ENCODE measurements around the gene OR6K3.

OR6K3 gene

GRCh38 chr1:158687037-158687436, 33.5 kb downstream of the OR6K3 start:
- Histone ChIP-seq H2AFZ (ENCODE audit: low read length) (no peak overlapping the region), H3K4me2 (ENCODE audit: low read length) (no peak overlapping the region)

GRCh38 chr1:158686111-158687009, 34.2 kb downstream of the OR6K3 start, which contains the start of gene SPTA1:
Gene SPTA1 (minus strand): TSS chr1:158686715. CDS start chr1:158686517, 198 bp downstream.
- Histone ChIP-seq H3K79me2 (ENCODE audit: insufficient read depth, low read length) (no peaks in the 10 kb centered on the region), H3K4me2 (ENCODE audit: low read length) (no peak within 1 kb of the TSS), H3K27ac (ENCODE audit: low read depth, low read length, poor library complexity, severe bottlenecking) (no peak within 1 kb of the TSS), H3K9ac (ENCODE audit: low read length) (no peak within 1 kb of the TSS), H3K4me3 (ENCODE audit: low read depth, low read length, poor library complexity, severe bottlenecking) (no peak within 1 kb of the TSS), H3K27me3 (ENCODE audit: insufficient read depth, low read length) (no peaks in the 10 kb centered on the region), H3F3A (ENCODE audit: insufficient read depth, low read length) (no peaks in the 10 kb centered on the region), H3K9me2 (ENCODE audit: low read depth, low read length) (no peaks in the 10 kb centered on the region), H3K36me3 (ENCODE audit: insufficient read depth, low read length) (no peaks in the 10 kb centered on the region), H2AFZ (ENCODE audit: low read length) (no peak within 1 kb of the TSS), H3K4me1 (ENCODE audit: insufficient read depth, low read length, severe bottlenecking) (no peaks in the 10 kb centered on the region), H4K20me1 (ENCODE audit: insufficient read depth, low read length) (no peaks in the 10 kb centered on the region), H3K9me3 (ENCODE audit: low read length) (no peaks in the 10 kb centered on the region)
- TF ChIP-seq, protein P1, sequence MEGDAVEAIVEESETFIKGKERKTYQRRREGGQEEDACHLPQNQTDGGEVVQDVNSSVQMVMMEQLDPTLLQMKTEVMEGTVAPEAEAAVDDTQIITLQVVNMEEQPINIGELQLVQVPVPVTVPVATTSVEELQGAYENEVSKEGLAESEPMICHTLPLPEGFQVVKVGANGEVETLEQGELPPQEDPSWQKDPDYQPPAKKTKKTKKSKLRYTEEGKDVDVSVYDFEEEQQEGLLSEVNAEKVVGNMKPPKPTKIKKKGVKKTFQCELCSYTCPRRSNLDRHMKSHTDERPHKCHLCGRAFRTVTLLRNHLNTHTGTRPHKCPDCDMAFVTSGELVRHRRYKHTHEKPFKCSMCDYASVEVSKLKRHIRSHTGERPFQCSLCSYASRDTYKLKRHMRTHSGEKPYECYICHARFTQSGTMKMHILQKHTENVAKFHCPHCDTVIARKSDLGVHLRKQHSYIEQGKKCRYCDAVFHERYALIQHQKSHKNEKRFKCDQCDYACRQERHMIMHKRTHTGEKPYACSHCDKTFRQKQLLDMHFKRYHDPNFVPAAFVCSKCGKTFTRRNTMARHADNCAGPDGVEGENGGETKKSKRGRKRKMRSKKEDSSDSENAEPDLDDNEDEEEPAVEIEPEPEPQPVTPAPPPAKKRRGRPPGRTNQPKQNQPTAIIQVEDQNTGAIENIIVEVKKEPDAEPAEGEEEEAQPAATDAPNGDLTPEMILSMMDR (IDR thresholded peaks at IDR 0.05; ENCODE audit: low read length): no peak
- no peak for TF ChIP-seq EZH2 (IDR thresholded peaks at IDR 0.05; ENCODE audit: borderline replicate concordance, low read length)

More at GRCh38 chr1:158687037-158687436, 33.5 kb downstream of the OR6K3 start:
- no peak overlapping the region for H3K27ac ChIP-seq (ENCODE audit: low read depth, low read length, poor library complexity, severe bottlenecking)
- no peaks in the 10 kb centered on the region for H3K79me2 ChIP-seq (ENCODE audit: insufficient read depth, low read length)
- no peaks in the 10 kb centered on the region for H3K9me2 ChIP-seq (ENCODE audit: low read depth, low read length)
- H3K4me1 ChIP-seq (ENCODE audit: insufficient read depth, low read length, severe bottlenecking): no peaks in the 10 kb centered on the region
- no peak overlapping the region for H3K4me3 ChIP-seq (ENCODE audit: low read depth, low read length, poor library complexity, severe bottlenecking)
- no peaks in the 10 kb centered on the region for H3F3A ChIP-seq (ENCODE audit: insufficient read depth, low read length)
- H3K27me3 ChIP-seq (ENCODE audit: insufficient read depth, low read length): no peaks in the 10 kb centered on the region
- TF ChIP-seq EZH2 (IDR thresholded peaks at IDR 0.05; ENCODE audit: borderline replicate concordance, low read length): no peak
- TF ChIP-seq, protein P1 (IDR thresholded peaks at IDR 0.05; ENCODE audit: low read length): no peak
- no peaks in the 10 kb centered on the region for H3K9me3 ChIP-seq (ENCODE audit: low read length)
- H4K20me1 ChIP-seq (ENCODE audit: insufficient read depth, low read length): no peaks in the 10 kb centered on the region
- H3K36me3 ChIP-seq (ENCODE audit: insufficient read depth, low read length): no peaks in the 10 kb centered on the region
- H3K9ac ChIP-seq (ENCODE audit: low read length): no peak overlapping the region

GRCh38 chr1:158685085-158685484, 35.4 kb downstream of the OR6K3 start:
- no peaks in the 10 kb centered on the region for H3K9me2 ChIP-seq (ENCODE audit: low read depth, low read length)
- H3K9me3 ChIP-seq (ENCODE audit: low read length): no peaks in the 10 kb centered on the region
- no peak overlapping the region for H2AFZ ChIP-seq (ENCODE audit: low read length)
- no peak overlapping the region for H3K9ac ChIP-seq (ENCODE audit: low read length)
- no peaks in the 10 kb centered on the region for H3F3A ChIP-seq (ENCODE audit: insufficient read depth, low read length)
- H3K4me3 ChIP-seq (ENCODE audit: low read depth, low read length, poor library complexity, severe bottlenecking): no peak overlapping the region
- no peaks in the 10 kb centered on the region for H3K36me3 ChIP-seq (ENCODE audit: insufficient read depth, low read length)
- H3K27ac ChIP-seq (ENCODE audit: low read depth, low read length, poor library complexity, severe bottlenecking): no peak overlapping the region
- H3K79me2 ChIP-seq (ENCODE audit: insufficient read depth, low read length): no peaks in the 10 kb centered on the region
- H4K20me1 ChIP-seq (ENCODE audit: insufficient read depth, low read length): no peaks in the 10 kb centered on the region
- TF ChIP-seq EZH2 (IDR thresholded peaks at IDR 0.05; ENCODE audit: borderline replicate concordance, low read length): no peak
- TF ChIP-seq, protein P1 (IDR thresholded peaks at IDR 0.05; ENCODE audit: low read length): no peak
- H3K4me2 ChIP-seq (ENCODE audit: low read length): no peak overlapping the region
- H3K27me3 ChIP-seq (ENCODE audit: insufficient read depth, low read length): no peaks in the 10 kb centered on the region
- H3K4me1 ChIP-seq (ENCODE audit: insufficient read depth, low read length, severe bottlenecking): no peaks in the 10 kb centered on the region
